ENCODE data around the gene AURKAIP1.

- TF ChIP-seq CTCF (IDR thresholded peaks at IDR 0.05; ENCODE audit: poor library complexity, severe bottlenecking) (no peak), EP300 (conservative IDR thresholded peaks at IDR 0.05; ENCODE audit: poor library complexity, severe bottlenecking) (no peak), RAD21 (conservative IDR thresholded peaks at IDR 0.05) (no peak), SMC3 (conservative IDR thresholded peaks at IDR 0.05; ENCODE audit: poor library complexity) (no peak), TAF1 (IDR thresholded peaks at IDR 0.05; ENCODE audit: low read depth) (no peak)
These were observed 23.0 kb upstream of the AURKAIP1 start for GRCh38 chr1:1397839-1398523.

Data from neural cell (in vitro differentiated cells).